ENCODE data around the gene ZBP1. TPM values are rescaled to one million over a fixed set of nuclear protein-coding genes. Genes with fewer than 3 reads are reported as not detected.
A peak's percentile ranks its signal among the peaks of the same experiment; 100 is the strongest.

Gene ZBP1
- polyA plus RNA-seq, 1 of the 3 experiments (the other 2 are of a cell fraction), result not detected

DNA sequence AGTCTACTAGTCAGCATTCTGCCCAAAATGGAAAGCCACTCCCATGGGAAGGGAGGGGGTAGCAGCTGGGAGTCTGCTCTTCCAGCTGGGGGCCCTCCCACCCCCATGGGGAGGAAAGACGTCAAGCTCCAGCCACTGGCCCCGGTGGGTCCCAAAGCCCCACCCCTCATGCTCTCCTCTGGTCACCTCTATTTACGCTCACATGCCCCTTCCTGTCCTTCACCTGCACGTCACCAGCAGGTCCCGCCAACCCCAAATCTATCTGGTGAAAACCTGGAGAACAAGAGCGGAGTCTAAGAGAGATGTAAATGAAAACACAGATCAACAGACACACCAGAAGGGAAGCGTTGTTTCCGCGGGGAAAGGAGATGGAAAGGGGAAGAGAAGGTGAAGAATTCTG is 30.0 kb upstream of the ZBP1 start:
- CTCF ChIA-PET, result interaction anchor here (1.4 kb wide), 1 partner anchor 27 kb away, joined by 3 read pairs; no protein-coding TSS in a partner anchor
- POLR2A ChIA-PET, result no interaction called here
- no peak overlapping the region for H3K4me3 ChIP-seq (ENCODE audit: low read depth in 2 of 2, low read length in 1 of 2)
- H3K9me3 ChIP-seq, result no peaks in the 10 kb centered on the region
- H4K20me1 ChIP-seq (ENCODE audit: insufficient read depth), result peaks cover 7% of the 10 kb centered on the region
- H2AFZ ChIP-seq (ENCODE audit: low read depth), result no peak overlapping the region
- no peak overlapping the region for H3K9ac ChIP-seq
- no peaks in the 10 kb centered on the region for H3K27me3 ChIP-seq (ENCODE audit: insufficient read depth)
- 86% methylated on average over 9 of the region's 9 CpGs for WGBS (ENCODE audit: low lambda C conversion rate)
- peaks cover 0 to 3% of the 10 kb centered on the region in 2 experiments; a peak in 1 of 4 replicates for H3K4me1 ChIP-seq (ENCODE audit: control insufficient read depth in 1 of 2, insufficient read depth in 2 of 2, low read depth in 1 of 2, low read length in 1 of 2)
- H3F3A ChIP-seq (replicated peaks; ENCODE audit: insufficient read depth), result no peaks in the 10 kb centered on the region
- no peak overlapping the region for H3K27ac ChIP-seq (ENCODE audit: low read depth in 2 of 2, low read length in 1 of 2)
- TF ChIP-seq ELF1 (IDR thresholded peaks at IDR 0.05) (no peak), RFX5 (IDR thresholded peaks at IDR 0.05; ENCODE audit: low read length) (no peak), NFIC (IDR thresholded peaks at IDR 0.05; ENCODE audit: borderline replicate concordance) (no peak), EP300 (IDR thresholded peaks at IDR 0.05; ENCODE audit: borderline replicate concordance in 1 of 2, low read depth in 1 of 2, low read length in 1 of 2) (no peak), EZH2phosphoT487 (IDR thresholded peaks at IDR 0.05; ENCODE audit: borderline replicate concordance, low read depth) (no peak), MEF2A (IDR thresholded peaks at IDR 0.05; ENCODE audit: borderline replicate concordance, low read depth) (no peak), SMC3 (IDR thresholded peaks at IDR 0.05; ENCODE audit: low read depth, low read length) (no peak), FOSL2 (IDR thresholded peaks at IDR 0.05; ENCODE audit: borderline replicate concordance, low read depth) (no peak), MXI1 (IDR thresholded peaks at IDR 0.05; ENCODE audit: low read depth, low read length) (no peak), SIN3A (IDR thresholded peaks at IDR 0.05; ENCODE audit: borderline replicate concordance, low read depth, low read length) (no peak), TEAD4 (IDR thresholded peaks at IDR 0.05; ENCODE audit: borderline replicate concordance, insufficient read depth) (no peak), POLR2AphosphoS5 (IDR thresholded peaks at IDR 0.05; ENCODE audit: low read depth, low read length) (no peak), CHD2 (IDR thresholded peaks at IDR 0.05; ENCODE audit: low read length, partially characterized antibody) (no peak), RAD21 (IDR thresholded peaks at IDR 0.05; ENCODE audit: low read length) (no peak)
- TF ChIP-seq, protein P1, sequence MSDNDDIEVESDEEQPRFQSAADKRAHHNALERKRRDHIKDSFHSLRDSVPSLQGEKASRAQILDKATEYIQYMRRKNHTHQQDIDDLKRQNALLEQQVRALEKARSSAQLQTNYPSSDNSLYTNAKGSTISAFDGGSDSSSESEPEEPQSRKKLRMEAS (IDR thresholded peaks at IDR 0.05; ENCODE audit: low read depth), result no peak
- TF ChIP-seq, protein P2, sequence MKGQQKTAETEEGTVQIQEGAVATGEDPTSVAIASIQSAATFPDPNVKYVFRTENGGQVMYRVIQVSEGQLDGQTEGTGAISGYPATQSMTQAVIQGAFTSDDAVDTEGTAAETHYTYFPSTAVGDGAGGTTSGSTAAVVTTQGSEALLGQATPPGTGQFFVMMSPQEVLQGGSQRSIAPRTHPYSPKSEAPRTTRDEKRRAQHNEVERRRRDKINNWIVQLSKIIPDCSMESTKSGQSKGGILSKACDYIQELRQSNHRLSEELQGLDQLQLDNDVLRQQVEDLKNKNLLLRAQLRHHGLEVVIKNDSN (IDR thresholded peaks at IDR 0.05; ENCODE audit: borderline replicate concordance, low read depth), result no peak
- DNase-seq, result peak; percentile 15
- peaks cover 7 to 45% of the 10 kb centered on the region in 2 experiments for H3K36me3 ChIP-seq (replicated peaks in 1 of 2; ENCODE audit: control insufficient read depth in 1 of 2, insufficient read depth in 2 of 2, low read length in 1 of 2)
- no peak overlapping the region for H3K4me2 ChIP-seq
- H3K79me2 ChIP-seq (ENCODE audit: insufficient read depth), result no peaks in the 10 kb centered on the region
- no peaks in the 10 kb centered on the region for H3K9me2 ChIP-seq

DNA sequence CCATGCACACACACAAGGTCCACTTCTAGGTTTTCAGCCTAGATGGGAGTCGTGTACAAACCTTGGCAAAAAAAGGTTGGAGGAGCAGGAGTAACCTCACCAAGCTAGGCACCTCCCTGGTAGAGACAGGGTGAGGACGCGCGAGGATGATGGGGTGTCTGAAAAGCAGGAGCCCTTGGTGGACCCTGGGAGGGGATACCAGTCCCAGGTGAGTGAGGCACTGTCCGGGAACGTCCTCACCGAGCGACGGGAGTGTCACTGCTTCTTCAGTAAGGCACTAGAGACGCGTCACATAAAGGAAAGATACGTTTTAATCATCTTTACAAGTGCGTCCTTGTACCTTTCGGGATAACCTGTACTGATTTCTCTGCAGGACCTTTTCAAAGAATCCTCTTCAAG is 29.4 kb upstream of the ZBP1 start:
- 96% methylated on average over 14 of the region's 14 CpGs for WGBS (ENCODE audit: low lambda C conversion rate)
- no peak overlapping the region for H3K27ac ChIP-seq (ENCODE audit: low read depth in 2 of 2, low read length in 1 of 2)
- CTCF ChIA-PET, result interaction anchor here (1.4 to 2.2 kb wide), 4 partner anchors 16 to 437 kb away, joined by 3 to 12 read pairs (median 4); no protein-coding TSS in a partner anchor

More for the DNA sequence above, 29.4 kb upstream of the ZBP1 start:
- peaks cover 7 to 45% of the 10 kb centered on the region in 2 experiments for H3K36me3 ChIP-seq (replicated peaks in 1 of 2; ENCODE audit: control insufficient read depth in 1 of 2, insufficient read depth in 2 of 2, low read length in 1 of 2)
- no peaks in the 10 kb centered on the region for H3K9me2 ChIP-seq
- no peak overlapping the region for H3K4me2 ChIP-seq
- H3K79me2 ChIP-seq (ENCODE audit: insufficient read depth), result no peaks in the 10 kb centered on the region
- POLR2A ChIA-PET, result no interaction called here
- no peaks in the 10 kb centered on the region for H3K9me3 ChIP-seq
- DNase-seq, result no peak
- peaks cover 0 to 3% of the 10 kb centered on the region in 2 experiments; a peak in 1 of 4 replicates for H3K4me1 ChIP-seq (ENCODE audit: control insufficient read depth in 1 of 2, insufficient read depth in 2 of 2, low read depth in 1 of 2, low read length in 1 of 2)
- no peak overlapping the region for H3K4me3 ChIP-seq (ENCODE audit: low read depth in 2 of 2, low read length in 1 of 2)
- no peak for TF ChIP-seq FOXJ3 (CRISPR knock-in tag; IDR thresholded peaks at IDR 0.05)
- no peak overlapping the region for H2AFZ ChIP-seq (ENCODE audit: low read depth)
- no peak overlapping the region for H3K9ac ChIP-seq
- no peaks in the 10 kb centered on the region for H3K27me3 ChIP-seq (ENCODE audit: insufficient read depth)
- H4K20me1 ChIP-seq (ENCODE audit: insufficient read depth), result peaks cover 7% of the 10 kb centered on the region
- no peaks in the 10 kb centered on the region for H3F3A ChIP-seq (replicated peaks; ENCODE audit: insufficient read depth)
